Activated B cell treated with CpG ODN at 0.5 μM for 24 hours (primary cell): Measurements from ENCODE around the gene PLXDC1. TPM values are rescaled to one million over a fixed set of nuclear protein-coding genes. Genes with fewer than 3 reads are reported as not detected.

Source experiments
- ATAC-seq: fragments of 200-7000 bp; cut with Tn5 transposase; one replicate; pipeline ENCODE4 v1.10.0; 2021; ENCODE audit warnings: low read depth, mild to moderate bottlenecking, moderate library complexity
- CTCF ChIA-PET: fragments of 350-600 bp; sonication (Branson Sonifier 250); formaldehyde crosslinking; loops from one replicate; lab custom pipeline; 2021; ENCODE audit warnings: antibody characterized with exemption; lab: Charles Lee
- POLR2A ChIA-PET: fragments of 350-600 bp; sonication (Branson Sonifier 250); formaldehyde crosslinking; loops from one replicate; lab custom pipeline; 2021; ENCODE audit warnings: antibody characterized with exemption; lab: Charles Lee
- DNase-seq: peaks from one replicate; pipeline ENCODE4 v3.0.0; 2022
- H3K27ac Mint-ChIP-seq: one replicate; pipeline ENCODE4 v1.8.0; 2020; ENCODE audit warnings: mixed read lengths
- H3K27me3 Mint-ChIP-seq: one replicate; pipeline ENCODE4 v1.8.0; 2021; ENCODE audit warnings: mixed read lengths
- H3K36me3 Mint-ChIP-seq: one replicate; pipeline ENCODE4 v1.8.0; 2021; ENCODE audit warnings: low read depth, mixed read lengths
- H3K4me1 Mint-ChIP-seq: one replicate; pipeline ENCODE4 v1.8.0; 2021; ENCODE audit warnings: mixed read lengths
- H3K4me3 Mint-ChIP-seq: one replicate; pipeline ENCODE4 v1.8.0; 2020; ENCODE audit warnings: mild to moderate bottlenecking, mixed read lengths
- H3K9me3 Mint-ChIP-seq: one replicate; pipeline ENCODE4 v1.8.0; 2020; ENCODE audit warnings: mixed read lengths
- CTCF ChIP-seq: fragments of 200-600 bp; IDR thresholded peaks from one replicate; pipeline ENCODE4 v1.8.0; 2022; ENCODE audit warnings: antibody characterized with exemption, mild to moderate bottlenecking
- intact Hi-C: fragments of 100-400 bp; cut with micrococcal nuclease; formaldehyde crosslinking; loops from one replicate; pipeline ENCODE4 v1.15.1; 2024
- total RNA-seq: library from RNA; stranded (reverse); gene quantifications from 2 replicates; pipeline ENCODE4 v1.2.3, GENCODE V29; 2022

PLXDC1 gene
- total RNA-seq, 1 donor from 2014 or later, result not detected

- POLR2A ChIA-PET, result interaction anchor here (0.6 to 3.6 kb wide), 15 partner anchors 9 to 339 kb away, joined by 3 to 29 read pairs (median 5); partner anchors contain the start of genes CWC25, FBXL20, LASP1 and MED1
- Mint-ChIP-seq H3K4me1 (peaks cover 23% of the 10 kb centered on the region), H3K27me3 (peaks cover 26% of the 10 kb centered on the region), H3K9me3 (no peaks in the 10 kb centered on the region), H3K36me3 (peaks cover 3% of the 10 kb centered on the region), H3K4me3 (peak overlapping the region; percentile 89), H3K27ac (no peak overlapping the region)
- intact Hi-C loops, result loop anchor here (1.0 to 2.0 kb wide), 4 partner anchors 10 to 80 kb away; partner anchors contain the start of gene RPL19
- CTCF ChIA-PET, result interaction anchor here (0.6 to 5.6 kb wide), 20 partner anchors 11 to 719 kb away, joined by 3 to 48 read pairs (median 4); partner anchors contain the start of genes FBXO47 and RPL19
- TF ChIP-seq CTCF, result no peak
- ATAC-seq (peak; percentile 95), DNase-seq (peak; percentile 64)
Observed at GRCh38 chr17:39164675-39165143, 13.3 kb upstream of the PLXDC1 start.

DNA sequence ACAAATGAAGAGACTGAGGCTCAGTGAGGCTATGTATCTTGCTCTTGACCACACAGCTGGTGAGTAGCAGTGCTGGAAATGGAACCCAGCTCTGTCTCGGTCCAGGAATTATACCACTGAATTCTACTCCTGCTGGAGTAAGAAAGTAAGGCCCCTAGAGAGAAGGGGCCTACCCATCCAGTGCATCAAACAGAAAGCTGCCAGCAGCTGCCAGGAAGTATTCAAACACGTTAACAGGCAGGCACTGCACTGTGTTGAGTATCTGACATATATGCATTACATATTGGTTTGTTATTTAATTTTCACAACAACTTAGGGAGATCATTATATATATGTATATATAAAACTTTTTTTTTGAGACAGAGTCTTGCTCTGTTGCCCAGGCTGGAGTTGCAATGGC lies 10.5 kb upstream of the PLXDC1 start:
- no peak for TF ChIP-seq CTCF
- DNase-seq (no peak), ATAC-seq (no peak)
- H3K36me3 Mint-ChIP-seq, result peaks cover 3% of the 10 kb centered on the region
- CTCF ChIA-PET, result interaction anchor here (0.6 to 1.5 kb wide), 3 partner anchors 13 to 866 kb away, joined by 3 to 4 read pairs (median 3); no protein-coding TSS in a partner anchor
- POLR2A ChIA-PET, result interaction anchor here (0.6 kb wide), 1 partner anchor 574 kb away, joined by 4 read pairs; no protein-coding TSS in a partner anchor
- H3K4me3 Mint-ChIP-seq, result no peak overlapping the region
- no peaks in the 10 kb centered on the region for H3K9me3 Mint-ChIP-seq
- no peak overlapping the region for H3K27ac Mint-ChIP-seq
- H3K4me1 Mint-ChIP-seq, result peaks cover 15% of the 10 kb centered on the region
- intact Hi-C loops, result no loop called here
- H3K27me3 Mint-ChIP-seq, result peaks cover 16% of the 10 kb centered on the region

- CTCF ChIA-PET, result interaction anchor here (1.0 kb wide), 1 partner anchor 175 kb away, joined by 3 read pairs; no protein-coding TSS in a partner anchor
- Mint-ChIP-seq H3K9me3 (no peaks in the 10 kb centered on the region), H3K4me3 (no peak overlapping the region), H3K4me1 (peaks cover 11% of the 10 kb centered on the region), H3K27ac (no peak overlapping the region), H3K36me3 (peaks cover 9% of the 10 kb centered on the region), H3K27me3 (peaks cover 5% of the 10 kb centered on the region)
- DNase-seq, result no peak
- intact Hi-C loops, result loop anchor here (10.0 kb wide), 1 partner anchor 484 kb away; the partner anchor contains the start of gene EPOP
- no peak for ATAC-seq
- no peak for TF ChIP-seq CTCF
- POLR2A ChIA-PET, result no interaction called here
Observed at GRCh38 chr17:39158623-39159022, 7.2 kb upstream of the PLXDC1 start.

GRCh38 chr17:39156491-39156890 lies 5.1 kb upstream of the PLXDC1 start:
- H3K27me3 Mint-ChIP-seq, result peaks cover 18% of the 10 kb centered on the region
- DNase-seq (no peak), ATAC-seq (no peak)
- no peak overlapping the region for H3K4me3 Mint-ChIP-seq
- H3K9me3 Mint-ChIP-seq, result no peaks in the 10 kb centered on the region
- peaks cover 30% of the 10 kb centered on the region for H3K4me1 Mint-ChIP-seq
- intact Hi-C loops, result loop anchor here (10.0 kb wide), 1 partner anchor 482 kb away; the partner anchor contains the start of gene EPOP
- POLR2A ChIA-PET, result no interaction called here
- no peak for TF ChIP-seq CTCF
- peaks cover 11% of the 10 kb centered on the region for H3K36me3 Mint-ChIP-seq
- CTCF ChIA-PET, result no interaction called here
- no peak overlapping the region for H3K27ac Mint-ChIP-seq

- Mint-ChIP-seq H3K9me3 (no peaks in the 10 kb centered on the region), H3K4me3 (no peak overlapping the region), H3K27me3 (peaks cover 20% of the 10 kb centered on the region), H3K27ac (no peak overlapping the region), H3K4me1 (peaks cover 33% of the 10 kb centered on the region), H3K36me3 (peaks cover 11% of the 10 kb centered on the region)
- intact Hi-C loops, result loop anchor here (10.0 kb wide), 1 partner anchor 481 kb away; the partner anchor contains the start of gene EPOP
- DNase-seq (no peak), ATAC-seq (no peak)
- no peak for TF ChIP-seq CTCF
- ChIA-PET POLR2A (no interaction called here), CTCF (no interaction called here)
Observed at GRCh38 chr17:39155654-39156053, 4.2 kb upstream of the PLXDC1 start.
